NCI-H2081 (cell line): ENCODE results near the gene ERCC5.

Source experiments
- DNase-seq, 2 experiments: peaks; one replicate each; lab custom pipeline; 2025; lab: John Stamatoyannopoulos, UW

ERCC5 gene

DNA sequence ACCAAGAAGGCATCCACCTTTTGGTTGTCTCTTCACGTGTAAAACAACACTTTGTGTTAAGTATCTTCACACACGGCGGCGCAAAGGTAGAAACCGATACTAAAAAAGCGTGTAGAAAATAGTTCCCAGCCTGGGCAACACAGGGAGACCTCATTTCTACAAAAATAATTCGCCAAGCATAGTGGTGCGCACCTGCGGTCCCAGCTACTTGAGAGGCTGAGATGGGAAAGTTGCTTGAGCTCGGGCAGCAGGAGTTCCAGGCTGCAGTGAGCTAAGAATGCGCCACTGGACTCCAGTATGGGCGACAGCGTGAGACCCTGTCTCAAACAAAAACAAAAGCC, 573 bp upstream of the ERCC5 start:
- DNase-seq = no peak

DNA sequence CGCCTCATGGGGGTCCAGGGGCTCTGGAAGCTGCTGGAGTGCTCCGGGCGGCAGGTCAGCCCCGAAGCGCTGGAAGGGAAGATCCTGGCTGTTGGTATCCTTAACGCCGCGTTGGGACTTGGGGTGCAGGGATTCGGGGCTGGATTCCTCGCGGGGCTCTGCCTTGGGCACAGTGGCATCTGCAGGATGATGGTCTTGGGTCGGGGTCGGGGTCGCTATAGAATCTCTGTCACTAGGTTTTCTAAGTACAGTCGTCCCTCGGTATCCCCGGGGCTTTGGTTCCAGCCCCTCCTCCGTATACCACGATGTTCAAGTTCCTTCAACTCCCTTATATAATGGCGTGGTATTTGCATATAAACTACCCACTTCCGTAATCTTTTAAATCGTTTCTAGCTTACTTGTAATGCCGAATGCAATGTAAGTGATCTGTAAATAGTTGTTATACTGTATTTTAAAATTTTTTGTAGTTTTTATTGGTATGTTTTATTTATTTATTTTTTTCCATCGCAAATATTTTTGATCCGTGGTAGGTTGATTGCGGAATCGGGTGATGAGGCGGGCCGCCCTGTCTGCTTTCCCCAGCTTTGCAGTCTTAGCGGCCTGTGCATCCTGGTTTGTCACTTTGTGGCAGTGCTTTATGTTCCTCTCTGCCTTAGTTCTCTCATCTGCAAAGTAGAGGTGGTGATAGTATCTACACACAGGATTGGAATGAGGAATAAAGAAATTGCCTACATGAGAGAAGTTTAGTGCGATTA, 606 bp downstream of the ERCC5 start:
- peak in 1 of 2 experiments; percentile 22 for DNase-seq

DNA sequence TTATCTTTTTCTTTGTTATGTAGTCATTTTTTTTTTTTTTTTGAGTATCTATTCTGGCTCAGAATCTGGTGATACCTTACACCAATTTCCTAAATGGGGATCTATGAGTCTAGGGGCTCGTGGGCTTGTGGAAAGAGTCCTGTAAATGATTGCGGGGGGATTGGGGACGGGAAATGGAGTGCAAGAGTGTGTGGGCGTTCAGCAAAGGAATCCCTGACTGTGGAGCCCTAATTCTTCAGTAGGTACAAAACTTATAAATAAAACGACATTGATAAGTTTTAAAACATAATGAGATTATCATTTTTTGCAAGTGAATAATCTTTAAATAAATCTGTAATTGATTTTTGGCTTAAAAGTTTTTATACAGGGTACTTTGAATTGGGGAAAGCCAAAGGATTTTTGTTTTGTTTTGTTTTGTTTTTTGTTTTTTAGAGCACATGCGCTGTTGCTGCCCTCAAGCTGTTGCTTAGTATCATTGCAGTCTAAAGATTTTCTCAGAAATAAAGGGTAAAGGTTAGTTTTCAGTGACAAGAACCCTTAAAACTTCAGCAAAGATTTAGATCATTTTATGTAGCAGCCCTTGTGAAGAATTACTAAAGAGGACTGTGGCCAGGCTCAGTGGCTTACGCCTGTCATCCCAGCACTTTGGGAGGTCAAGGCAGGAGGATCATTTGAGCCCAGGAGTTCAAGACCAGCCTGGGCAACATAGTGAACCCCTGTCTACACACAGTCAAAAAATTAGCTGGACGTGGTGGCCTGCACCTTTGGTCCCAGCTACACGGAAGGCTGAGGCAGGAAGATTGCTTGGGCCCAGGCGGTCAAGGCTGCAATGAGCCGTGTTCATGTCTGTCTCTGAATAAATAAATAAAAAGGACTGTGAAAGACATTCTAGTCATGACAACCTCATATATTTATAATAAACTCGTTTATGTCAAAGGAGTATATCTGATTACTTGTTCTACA, 1.7 kb downstream of the ERCC5 start:
- DNase-seq = peak in 1 of 2 experiments; percentile 25

DNA sequence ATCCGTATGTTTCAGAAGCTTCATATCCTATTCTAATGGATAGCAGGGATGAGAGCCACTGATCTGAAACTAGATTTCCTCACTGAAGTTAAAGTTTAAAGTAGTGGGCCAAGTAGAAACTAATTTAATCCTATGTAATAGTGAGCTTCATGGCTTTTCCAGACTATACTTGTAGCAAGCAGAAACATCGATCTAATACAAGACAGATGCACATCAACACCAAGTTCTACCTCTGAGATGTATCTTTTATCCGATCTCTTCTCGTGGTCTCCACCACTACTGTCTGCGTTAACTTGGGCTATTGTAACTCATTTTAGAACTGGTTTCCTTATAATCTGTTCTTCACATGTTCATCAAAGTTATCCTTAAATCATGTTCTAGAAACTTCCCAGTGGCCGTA, 3.1 kb downstream of the ERCC5 start:
- no peak for DNase-seq

DNA sequence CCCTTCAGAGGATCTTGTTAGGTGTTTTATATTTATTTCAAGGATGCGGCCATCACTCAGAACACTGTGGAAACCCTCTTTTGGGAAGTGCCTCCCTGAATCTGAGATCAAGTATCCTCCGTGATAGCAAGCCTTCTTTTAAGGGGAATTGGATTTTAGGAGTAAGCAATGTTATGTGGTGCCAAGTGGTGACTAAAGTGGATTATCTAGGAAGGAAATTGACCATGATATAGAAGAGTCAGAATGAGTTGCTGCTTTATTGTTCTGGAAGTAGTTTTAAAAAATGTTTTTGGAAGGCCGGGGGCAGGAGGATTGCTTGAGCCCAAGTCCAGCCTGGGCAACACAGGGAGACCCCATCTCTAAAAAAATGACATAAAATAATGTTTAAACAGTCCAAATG, 6.7 kb downstream of the ERCC5 start:
- DNase-seq = no peak

DNA sequence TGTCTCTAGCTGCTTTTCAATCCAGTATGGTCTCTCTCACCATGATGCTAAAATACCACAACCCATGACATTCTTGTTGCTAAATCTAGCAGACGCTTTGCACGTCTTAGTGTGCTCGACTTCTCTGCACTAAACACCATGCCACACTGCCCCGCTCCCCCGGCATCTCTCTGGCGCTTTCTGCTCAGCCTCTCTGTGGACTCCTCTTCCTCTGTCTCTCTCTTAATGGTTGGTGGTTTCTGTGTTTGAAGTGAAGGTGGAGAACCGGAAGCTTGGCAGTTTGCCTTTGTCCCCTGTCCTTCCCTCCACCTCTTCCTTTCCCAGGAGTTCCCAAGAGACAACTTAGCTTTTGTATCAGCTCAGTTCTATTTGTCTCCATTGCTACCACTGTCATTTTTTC, 8.8 kb downstream of the ERCC5 start:
- DNase-seq = no peak

DNA sequence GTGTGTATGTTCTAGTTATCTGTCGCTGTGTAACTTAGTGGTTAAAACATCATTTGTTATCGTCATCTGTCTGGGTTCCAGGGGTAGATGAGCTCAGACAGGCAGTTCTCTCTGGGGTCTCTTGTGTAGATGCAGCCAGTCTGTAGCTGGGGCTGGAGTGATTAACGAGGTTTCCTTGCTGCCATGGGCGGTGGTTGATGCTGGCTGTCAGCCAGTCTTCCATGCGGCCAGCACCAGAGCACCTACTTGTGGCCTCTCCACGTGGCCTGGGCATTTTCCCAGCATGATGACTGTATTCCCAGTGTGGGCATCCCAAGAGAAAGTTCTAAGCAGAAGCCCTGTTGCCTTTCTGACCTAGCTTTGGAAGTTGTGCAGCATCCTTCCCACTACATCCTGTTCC, 10.7 kb downstream of the ERCC5 start:
- DNase-seq = no peak

DNA sequence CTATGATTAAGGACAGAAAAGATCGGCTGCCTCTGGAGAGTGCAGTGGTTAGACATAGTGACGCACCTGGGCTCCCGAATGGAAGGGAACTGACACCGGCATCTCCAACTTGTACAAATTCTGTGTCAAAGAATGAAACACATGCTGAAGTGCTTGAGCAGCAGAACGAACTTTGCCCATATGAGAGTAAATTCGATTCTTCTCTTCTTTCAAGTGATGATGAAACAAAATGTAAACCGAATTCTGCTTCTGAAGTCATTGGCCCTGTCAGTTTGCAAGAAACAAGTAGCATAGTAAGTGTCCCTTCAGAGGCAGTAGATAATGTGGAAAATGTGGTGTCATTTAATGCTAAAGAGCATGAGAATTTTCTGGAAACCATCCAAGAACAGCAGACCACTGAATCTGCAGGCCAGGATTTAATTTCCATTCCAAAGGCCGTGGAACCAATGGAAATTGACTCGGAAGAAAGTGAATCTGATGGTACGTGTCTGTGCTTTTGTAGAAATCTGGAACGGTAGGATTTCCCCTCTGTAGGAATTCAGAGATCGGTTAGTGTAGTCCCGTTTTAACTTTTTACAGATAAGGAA, 16.9 kb downstream of the ERCC5 start:
- DNase-seq = no peak

DNA sequence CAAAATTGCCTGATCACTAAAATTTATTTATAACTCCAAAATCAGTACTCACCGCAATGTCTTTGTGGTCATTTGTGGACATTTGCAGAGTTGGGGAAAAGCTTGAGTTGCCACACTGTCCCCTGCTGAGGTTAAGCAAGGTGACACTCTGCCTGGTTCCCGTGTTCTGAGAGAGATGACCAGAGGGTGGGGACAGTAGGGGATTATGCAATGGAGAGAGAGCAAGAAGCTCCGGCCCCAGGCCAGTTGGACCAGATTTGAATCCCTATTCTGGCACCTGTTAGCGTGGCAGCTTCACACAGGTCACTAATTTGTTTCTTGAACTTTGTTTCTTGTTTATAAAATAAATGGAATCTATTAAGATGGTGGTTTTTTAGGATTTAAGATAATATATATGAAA, 17.8 kb downstream of the ERCC5 start:
- no peak for DNase-seq

DNA sequence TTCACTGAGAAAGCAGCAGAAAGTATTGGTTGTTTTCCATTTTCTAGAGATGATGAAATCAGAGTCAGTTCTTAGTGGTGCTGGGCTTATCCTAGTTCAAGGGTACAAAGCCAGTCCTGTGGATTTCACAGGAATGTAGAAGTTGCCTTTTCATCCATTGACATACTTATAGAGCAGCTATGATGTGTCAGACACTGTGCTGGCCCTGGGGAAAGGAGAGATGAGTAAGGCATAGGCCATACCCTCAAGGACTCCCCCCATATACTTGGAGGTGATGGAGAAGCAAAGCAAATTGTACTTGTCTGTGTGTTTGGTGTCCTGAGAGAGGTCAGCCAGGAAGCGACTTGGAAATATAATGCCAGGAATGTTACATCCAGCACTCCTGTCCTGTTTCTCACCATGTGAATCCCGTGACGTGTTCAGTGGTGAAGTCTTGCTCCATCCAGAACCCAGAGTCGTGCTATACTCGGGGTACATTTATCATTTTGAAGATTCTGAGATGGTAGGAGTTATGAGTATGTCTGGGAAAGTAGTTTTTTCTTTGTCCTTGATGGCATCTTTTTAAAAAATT, 22.6 kb downstream of the ERCC5 start:
- no peak for DNase-seq

DNA sequence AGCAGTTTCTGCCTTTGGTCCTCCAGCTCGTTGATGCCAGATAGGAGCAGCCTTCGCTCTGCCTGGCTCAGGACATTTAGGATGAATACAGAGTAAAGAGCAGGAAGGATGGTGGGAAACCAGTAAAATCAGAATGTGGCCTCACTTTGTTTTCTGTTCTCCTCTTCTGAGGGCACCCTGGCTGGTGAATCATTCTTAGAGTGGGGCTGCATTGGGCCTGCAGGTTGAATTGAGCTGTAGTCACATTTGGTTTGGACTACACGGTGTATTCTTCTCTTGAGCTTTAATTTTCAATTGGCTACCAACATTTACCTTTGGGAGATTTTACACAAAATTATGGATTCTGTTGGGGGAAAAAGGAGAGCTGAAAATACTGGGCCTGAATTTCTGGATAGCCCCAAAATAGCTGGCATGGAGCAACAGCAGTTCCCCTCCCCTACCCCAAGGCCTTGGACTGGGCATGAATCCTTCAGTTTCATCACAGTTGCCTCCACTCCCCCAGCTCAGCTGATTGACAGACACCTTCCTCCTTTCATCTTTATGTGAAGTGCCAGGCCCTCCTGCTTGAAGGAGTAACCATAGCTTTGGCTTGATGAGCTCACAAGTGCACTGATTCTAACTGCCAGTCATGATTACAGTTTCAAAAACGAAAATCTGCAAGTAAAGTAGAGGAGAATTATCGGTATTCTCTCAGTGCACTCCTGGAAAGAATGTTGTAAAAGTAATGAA, 24.3 kb downstream of the ERCC5 start:
- DNase-seq = no peak

DNA sequence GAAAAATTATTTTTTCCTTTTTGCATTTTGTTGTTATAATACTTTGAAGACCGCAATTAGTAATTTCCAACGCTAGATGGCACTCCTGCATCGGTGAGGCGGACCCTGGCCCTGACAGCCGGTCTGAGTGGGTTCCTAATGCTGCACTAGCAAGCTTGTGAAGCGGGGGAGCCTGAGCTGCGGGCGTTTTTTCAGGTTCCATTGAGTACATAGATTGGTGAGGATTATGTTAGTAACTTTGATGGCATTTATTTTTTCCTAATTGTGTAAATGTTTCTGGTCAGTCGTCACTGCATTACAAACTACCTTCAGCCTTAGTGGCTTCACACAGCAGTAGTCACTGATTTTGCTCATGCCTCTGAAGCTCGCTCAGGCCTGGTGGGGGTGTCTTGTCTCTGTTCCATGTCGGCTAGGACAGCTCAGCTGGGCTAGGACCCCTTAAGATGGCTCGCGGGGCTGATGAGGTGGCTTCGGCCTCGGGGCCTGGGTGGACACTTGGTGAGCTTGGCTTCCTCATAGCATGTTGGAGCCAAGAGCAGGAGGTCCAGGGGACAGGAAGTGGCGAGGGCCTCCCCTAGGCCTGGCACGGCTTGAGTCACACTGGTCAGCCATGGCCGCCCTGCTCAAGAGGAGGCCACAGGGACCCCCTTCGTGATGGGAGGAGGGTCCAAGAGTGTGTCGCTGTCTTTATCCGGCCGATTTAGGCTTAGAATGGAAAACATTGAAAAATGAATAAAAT, 25.0 kb downstream of the ERCC5 start:
- peak; percentile 41 to 48 for DNase-seq

DNA sequence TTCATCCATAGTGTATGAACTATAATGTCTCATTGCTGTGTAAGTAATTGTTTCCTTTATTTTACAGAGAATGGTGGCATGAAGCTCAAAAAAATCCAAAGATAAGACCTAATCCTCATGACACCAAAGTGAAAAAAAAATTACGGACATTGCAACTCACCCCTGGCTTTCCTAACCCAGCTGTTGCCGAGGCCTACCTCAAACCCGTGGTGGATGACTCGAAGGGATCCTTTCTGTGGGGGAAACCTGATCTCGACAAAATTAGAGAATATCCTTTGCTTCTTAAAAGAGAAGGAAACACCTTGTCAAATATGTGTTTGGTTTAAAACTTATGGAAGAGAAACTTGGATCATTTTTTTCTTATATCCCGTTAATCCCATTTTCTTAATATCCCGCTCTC, 26.3 kb downstream of the ERCC5 start:
- DNase-seq = no peak

DNA sequence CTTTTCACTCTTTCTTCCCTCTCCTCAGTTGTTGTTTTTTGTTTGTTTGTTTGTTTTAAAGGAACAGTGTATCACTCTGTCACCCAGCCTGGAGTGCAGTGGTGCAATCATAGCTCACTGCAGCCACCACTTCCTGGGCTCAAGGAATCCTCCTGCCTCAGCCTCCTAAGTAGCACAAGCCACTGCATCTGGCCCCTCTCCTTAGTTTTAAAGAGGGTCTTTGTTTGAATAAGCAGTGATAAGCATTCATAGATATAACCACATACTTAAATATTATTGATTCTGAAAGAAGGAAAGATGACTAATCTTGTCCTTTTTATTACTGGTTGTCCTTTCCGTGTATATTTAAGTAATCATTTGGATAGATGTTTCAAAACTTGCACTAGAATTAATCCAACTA, 26.7 kb downstream of the ERCC5 start:
- no peak for DNase-seq

DNA sequence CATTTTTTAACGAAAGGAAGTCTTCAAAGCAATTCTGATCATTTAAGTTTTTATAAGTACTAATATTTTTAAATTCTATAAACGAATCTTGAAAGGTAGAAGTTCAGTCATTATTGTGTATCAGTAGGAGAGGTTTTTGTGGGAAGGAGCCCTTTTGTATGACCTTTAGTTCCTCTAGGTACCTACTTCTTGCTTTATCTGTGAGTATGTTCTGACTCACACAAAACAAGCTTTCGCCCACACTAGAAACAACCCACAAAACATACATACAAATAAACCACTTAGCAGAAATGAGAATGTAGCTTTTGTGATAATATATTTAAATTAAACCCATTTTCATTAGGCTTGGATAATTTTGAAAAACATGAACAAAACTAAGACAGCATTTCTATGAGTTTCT, 27.8 kb downstream of the ERCC5 start:
- DNase-seq = no peak

DNA sequence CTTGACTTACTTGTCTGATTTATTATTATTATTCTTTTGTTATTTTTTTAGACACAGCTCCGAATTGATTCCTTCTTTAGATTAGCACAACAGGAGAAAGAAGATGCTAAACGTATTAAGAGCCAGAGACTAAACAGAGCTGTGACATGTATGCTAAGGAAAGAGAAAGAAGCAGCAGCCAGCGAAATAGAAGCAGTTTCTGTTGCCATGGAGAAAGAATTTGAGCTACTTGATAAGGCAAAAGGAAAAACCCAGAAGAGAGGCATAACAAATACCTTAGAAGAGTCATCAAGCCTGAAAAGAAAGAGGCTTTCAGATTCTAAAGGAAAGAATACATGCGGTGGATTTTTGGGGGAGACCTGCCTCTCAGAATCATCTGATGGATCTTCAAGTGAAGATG, 29.4 kb downstream of the ERCC5 start:
- no peak for DNase-seq

DNA sequence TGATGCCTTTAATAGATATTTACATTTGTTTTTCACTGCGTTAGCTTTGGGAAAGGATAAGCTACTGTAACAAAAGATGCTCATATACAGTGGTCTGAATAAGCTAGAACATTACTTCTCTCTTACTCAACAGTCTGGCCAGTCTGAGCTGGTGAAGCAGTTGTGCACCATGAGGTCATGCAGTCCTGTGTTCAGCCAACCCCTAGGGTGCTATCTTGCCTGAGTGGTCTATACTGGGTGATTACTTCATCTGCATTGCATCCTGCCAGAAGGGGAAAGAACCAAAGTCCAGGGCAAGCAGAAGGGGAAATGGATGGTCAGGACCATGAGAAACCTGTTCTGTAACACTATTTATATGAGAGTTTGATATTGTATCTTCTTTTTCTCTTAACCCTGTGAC, 31.5 kb downstream of the ERCC5 start:
- no peak for DNase-seq

DNA sequence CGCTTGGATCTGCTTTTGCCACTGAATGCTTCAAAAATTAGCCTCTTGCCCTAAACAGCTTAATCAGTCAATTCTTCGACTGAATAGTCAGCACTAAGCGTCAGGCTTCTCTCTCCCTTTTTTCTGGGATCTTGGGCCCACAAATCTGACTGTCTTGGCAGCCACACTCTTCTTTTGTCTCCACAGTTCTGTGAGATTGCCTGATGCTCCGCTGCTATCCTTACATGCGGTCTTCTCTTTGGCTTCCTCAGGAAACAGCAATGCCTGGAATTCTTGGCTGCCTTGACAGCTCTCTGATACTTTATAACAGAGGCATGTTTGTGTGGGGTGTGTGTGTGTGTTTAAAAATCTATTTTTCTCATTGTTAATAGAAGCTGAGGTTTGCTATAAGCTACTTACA, 32.6 kb downstream of the ERCC5 start:
- no peak for DNase-seq

DNA sequence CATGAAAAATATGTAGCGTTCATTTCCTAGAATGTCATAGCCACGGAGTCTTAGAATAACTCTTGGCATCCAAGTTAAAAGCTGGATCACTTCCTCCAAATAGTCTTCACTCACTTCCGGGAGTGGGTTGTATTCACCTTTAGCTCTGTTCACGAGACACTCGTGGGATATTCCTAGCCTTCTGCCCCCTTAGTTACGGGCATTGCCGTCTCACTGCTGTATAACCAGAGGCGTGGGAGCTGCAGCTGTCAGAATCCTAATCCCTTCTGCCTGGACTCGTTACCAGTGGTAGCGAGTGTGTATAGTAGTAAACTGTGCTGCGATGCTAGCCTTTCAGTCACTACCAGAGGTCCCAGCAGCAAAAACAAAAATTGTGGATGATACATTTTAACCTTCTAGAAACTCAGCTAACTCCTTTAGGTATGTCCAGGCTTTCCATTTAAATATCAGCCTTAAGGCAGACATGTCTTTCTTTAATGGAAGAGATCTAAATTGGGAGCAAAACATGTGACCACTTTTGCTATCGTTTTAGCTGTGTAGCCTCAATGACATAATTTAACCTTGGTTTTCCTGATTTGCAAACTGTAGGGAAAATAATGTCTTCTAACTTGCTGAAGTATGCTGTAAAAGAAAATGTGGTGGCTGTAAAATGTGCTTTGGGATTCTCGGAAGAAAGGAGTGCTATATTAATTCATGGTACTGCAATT, 34.1 kb downstream of the ERCC5 start:
- DNase-seq = no peak

DNA sequence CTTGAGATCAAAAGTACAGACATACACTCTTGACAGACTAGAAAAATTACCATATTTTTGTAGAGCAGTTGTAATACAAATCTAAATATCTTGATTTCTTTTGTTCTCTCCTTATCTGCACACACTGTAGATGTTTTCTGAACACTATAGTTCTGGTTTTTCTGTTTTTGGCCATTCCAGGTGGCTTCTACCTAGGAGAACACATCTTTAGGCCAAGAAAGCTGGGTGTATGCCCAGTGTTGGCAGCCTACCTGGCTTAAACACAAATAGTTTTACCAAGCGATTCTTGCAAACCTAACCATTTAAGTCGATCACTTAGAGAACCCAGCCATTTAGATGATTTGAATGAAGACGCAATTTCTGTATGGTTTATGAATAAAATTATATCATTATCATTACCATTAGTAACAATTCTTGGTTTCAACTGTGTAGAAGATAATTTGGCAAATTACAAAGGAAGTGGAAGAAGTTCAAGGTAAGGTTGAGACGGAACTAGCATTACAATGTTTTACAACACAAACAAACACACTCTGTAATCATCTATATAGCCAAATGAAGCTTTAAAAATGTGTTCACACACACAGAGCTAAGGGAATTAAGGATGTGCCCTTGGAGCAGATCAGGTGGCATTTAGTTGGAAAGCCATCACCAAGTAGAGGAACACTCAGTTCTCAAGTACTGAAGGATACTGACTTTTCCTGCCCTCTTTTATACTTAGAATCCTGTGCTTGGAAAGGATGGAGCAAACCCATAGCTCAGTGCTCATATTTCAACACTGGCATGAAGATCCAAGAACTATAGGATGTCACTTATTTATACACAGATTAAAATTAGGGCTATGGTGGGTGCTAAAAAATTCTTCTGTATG, 36.2 kb downstream of the ERCC5 start:
- no peak for DNase-seq
